HG03378 (cell line): ENCODE results near the gene PTP4A2.

Experiments
- ATAC-seq: cut with Tn5 transposase; IDR thresholded peaks from one replicate; pipeline ENCODE4 v1.9.1; 2021; ENCODE audit warnings: mild to moderate bottlenecking, moderate library complexity; ENCODE audit not compliant: unreplicated experiment

The PTP4A2 gene

GRCh38 chr1:31866450-31867032, 71.6 kb downstream of the PTP4A2 start:
- no peak for ATAC-seq

- no peak for ATAC-seq
These were observed 72.3 kb downstream of the PTP4A2 start for GRCh38 chr1:31865728-31866449.

- ATAC-seq: no peak
These were observed 76.1 kb downstream of the PTP4A2 start for GRCh38 chr1:31862071-31862470.

- ATAC-seq: no peak
These were observed 76.8 kb downstream of the PTP4A2 start for GRCh38 chr1:31861346-31861745.

- no peak for ATAC-seq
These were observed 77.6 kb downstream of the PTP4A2 start for GRCh38 chr1:31860581-31860980.

GRCh38 chr1:31859719-31860118, 78.4 kb downstream of the PTP4A2 start:
- ATAC-seq: no peak

GRCh38 chr1:31859044-31859443, 79.1 kb downstream of the PTP4A2 start:
- ATAC-seq: no peak

- ATAC-seq: no peak
These were observed 80.3 kb downstream of the PTP4A2 start for GRCh38 chr1:31857863-31858262.
